Naive B cell (primary cell): Measurements from ENCODE around the gene DGAT2. TPM values are rescaled to one million over a fixed set of nuclear protein-coding genes. Genes with fewer than 3 reads are reported as not detected.

Source experiments
- ATAC-seq, 2 donors: fragments of 150-1000 bp; cut with Tn5 transposase; 2 replicates each; pipeline ENCODE4 v1.10.0; 2021; ENCODE audit warnings: low read depth in 2 of 2, mild to moderate bottlenecking in 2 of 2, moderate library complexity in 2 of 2
- DNase-seq: peaks from one replicate; pipeline ENCODE4 v3.0.0; 2022
- H3K27ac Mint-ChIP-seq, 6 donors: one replicate each; pipeline ENCODE4 v1.8.0; 2020 to 2022; ENCODE audit warnings: mild to moderate bottlenecking in 6 of 6, mixed read lengths in 6 of 6, moderate library complexity in 5 of 6, inconsistent platforms in 2 of 6
- H3K27me3 Mint-ChIP-seq, 3 donors: one replicate each; pipeline ENCODE4 v1.8.0; 2021 to 2022; ENCODE audit warnings: mixed read lengths in 3 of 3, mild to moderate bottlenecking in 1 of 3
- H3K36me3 Mint-ChIP-seq, 2 donors: one replicate each; pipeline ENCODE4 v1.8.0; 2020 to 2022; ENCODE audit warnings: mixed read lengths in 2 of 2, inconsistent platforms in 1 of 2, mild to moderate bottlenecking in 1 of 2
- H3K4me1 Mint-ChIP-seq, 3 donors: one replicate each; pipeline ENCODE4 v1.8.0; 2020 to 2022; ENCODE audit warnings: mixed read lengths in 3 of 3, inconsistent platforms in 1 of 3, mild to moderate bottlenecking in 1 of 3, moderate library complexity in 1 of 3
- H3K4me3 Mint-ChIP-seq, 8 donors: one replicate each; pipeline ENCODE4 v1.8.0; 2020 to 2022; ENCODE audit warnings: mild to moderate bottlenecking in 8 of 8, mixed read lengths in 8 of 8, moderate library complexity in 8 of 8, inconsistent platforms in 2 of 8
- H3K9me3 Mint-ChIP-seq, 7 donors: one replicate each; pipeline ENCODE4 v1.8.0; 2020 to 2022; ENCODE audit warnings: mixed read lengths in 7 of 7, mild to moderate bottlenecking in 5 of 7, inconsistent platforms in 2 of 7, moderate library complexity in 1 of 7
- polyA plus RNA-seq, 6 donors: library from polyadenylated mRNA; unstranded; fragments of 300-500 nt; fragmentation: Illumina TruSeq; gene quantifications; one replicate each; pipeline ENCODE4 v1.2.3, GENCODE V29; 2021; ENCODE audit warnings: low read depth in 6 of 6

Gene DGAT2
- polyA plus RNA-seq, 6 donors from 2014 or later: 3.1 to 14.6 (median 7.6) TPM

- DNase-seq (no peak), ATAC-seq (peak in 1 of 2 donors; percentile 36)
- Mint-ChIP-seq H3K36me3 (peaks cover 0 to 5% of the 10 kb centered on the region in 2 donors), H3K4me1 (peaks cover 71 to 95% (median 95%) of the 10 kb centered on the region in 3 donors), H3K27me3 (no peaks in the 10 kb centered on the region), H3K27ac (peak overlapping the region; percentile 43 to 74 (median 61)), H3K4me3 (peak overlapping the region in 6 of 8 donors; percentile 6 to 69 (median 58)), H3K9me3 (no peaks in the 10 kb centered on the region)
Measured at GRCh38 chr11:75834728-75835127, 66.2 kb downstream of the DGAT2 start.

DNA sequence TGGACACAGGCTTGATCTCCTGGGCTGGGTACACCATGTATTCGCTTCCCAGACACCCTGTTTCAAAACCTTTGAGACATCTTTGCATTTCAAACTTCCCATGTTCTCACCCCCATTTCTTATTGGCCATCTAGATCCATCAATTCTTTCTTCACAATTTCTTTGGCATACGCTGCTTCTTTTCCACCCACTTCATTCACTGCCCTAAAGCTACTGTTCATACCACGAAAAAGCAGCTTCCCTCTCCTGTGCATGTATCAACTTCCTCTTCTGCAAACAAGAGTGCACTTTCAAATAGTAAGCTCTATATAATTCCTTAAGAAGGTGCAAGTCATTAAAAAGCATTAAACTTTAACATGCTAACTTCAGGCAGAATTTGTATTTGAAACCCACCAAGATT lies 67.8 kb downstream of the DGAT2 start:
- H3K27me3 Mint-ChIP-seq: no peaks in the 10 kb centered on the region
- ATAC-seq: peak; percentile 70 to 74
- DNase-seq: no peak
- H3K4me1 Mint-ChIP-seq: peaks cover 74 to 92% (median 89%) of the 10 kb centered on the region in 3 donors
- H3K4me3 Mint-ChIP-seq: peak overlapping the region in 7 of 8 donors; percentile 5 to 76 (median 51)
- H3K27ac Mint-ChIP-seq: peak overlapping the region; percentile 7 to 95 (median 51)
- no peaks in the 10 kb centered on the region for H3K9me3 Mint-ChIP-seq
- peaks cover 0 to 5% of the 10 kb centered on the region in 2 donors for H3K36me3 Mint-ChIP-seq

DNA sequence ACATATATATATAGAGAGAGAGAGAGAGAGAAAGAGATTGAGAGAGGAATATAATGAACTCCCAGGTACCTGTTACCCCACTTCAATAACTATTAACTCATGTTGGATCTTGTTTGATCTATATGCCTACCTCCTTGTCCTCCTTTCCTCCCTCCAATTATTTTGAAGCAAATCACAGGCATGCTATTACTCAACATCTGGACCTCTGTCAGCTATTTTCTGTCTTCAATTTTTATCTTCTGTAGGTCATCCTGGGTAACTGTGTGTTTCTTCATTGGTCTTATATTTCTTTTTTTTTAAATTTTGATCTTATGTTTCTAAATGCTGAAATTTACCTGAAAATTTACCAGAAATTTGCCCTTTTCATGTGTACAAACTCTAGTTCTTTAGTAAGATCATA lies 71.3 kb downstream of the DGAT2 start:
- no peaks in the 10 kb centered on the region for H3K9me3 Mint-ChIP-seq
- DNase-seq (no peak), ATAC-seq (no peak)
- peak overlapping the region; percentile 4 to 93 (median 85) for H3K27ac Mint-ChIP-seq
- peak overlapping the region in 3 of 8 donors; percentile 6 to 18 (median 9) for H3K4me3 Mint-ChIP-seq
- no peaks in the 10 kb centered on the region for H3K27me3 Mint-ChIP-seq
- H3K36me3 Mint-ChIP-seq: peaks cover 0 to 10% of the 10 kb centered on the region in 2 donors
- H3K4me1 Mint-ChIP-seq: peaks cover 65 to 90% (median 86%) of the 10 kb centered on the region in 3 donors

DNA sequence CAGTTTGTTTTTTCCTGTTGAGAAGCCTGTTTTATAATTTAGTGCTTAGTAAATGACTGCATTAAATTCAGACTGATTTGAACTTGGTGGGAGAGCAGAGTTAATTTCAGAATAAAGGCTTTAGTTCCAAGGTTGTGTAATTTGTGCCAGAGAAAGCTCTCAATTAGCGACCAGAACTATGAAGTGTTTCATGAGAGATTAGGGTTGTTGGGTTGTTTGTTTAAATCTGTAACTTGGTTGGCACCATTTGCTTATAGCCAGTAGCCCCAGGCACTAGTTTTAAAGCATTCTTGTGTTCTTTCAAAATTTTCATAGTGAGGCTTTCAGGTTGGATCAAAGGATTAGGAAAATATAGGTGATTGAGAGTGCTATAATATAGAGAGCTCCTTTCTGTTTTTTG lies 71.9 kb downstream of the DGAT2 start:
- H3K36me3 Mint-ChIP-seq: peaks cover 0 to 16% of the 10 kb centered on the region in 2 donors
- H3K27me3 Mint-ChIP-seq: no peaks in the 10 kb centered on the region
- H3K4me3 Mint-ChIP-seq: peak overlapping the region in 2 of 8 donors; percentile 6 to 25
- ATAC-seq: no peak
- H3K9me3 Mint-ChIP-seq: peaks cover 0 to 2% (median 0%) of the 10 kb centered on the region in 7 donors
- H3K4me1 Mint-ChIP-seq: peaks cover 66 to 92% (median 87%) of the 10 kb centered on the region in 3 donors
- H3K27ac Mint-ChIP-seq: peak overlapping the region; percentile 4 to 93 (median 85)
- no peak for DNase-seq

DNA sequence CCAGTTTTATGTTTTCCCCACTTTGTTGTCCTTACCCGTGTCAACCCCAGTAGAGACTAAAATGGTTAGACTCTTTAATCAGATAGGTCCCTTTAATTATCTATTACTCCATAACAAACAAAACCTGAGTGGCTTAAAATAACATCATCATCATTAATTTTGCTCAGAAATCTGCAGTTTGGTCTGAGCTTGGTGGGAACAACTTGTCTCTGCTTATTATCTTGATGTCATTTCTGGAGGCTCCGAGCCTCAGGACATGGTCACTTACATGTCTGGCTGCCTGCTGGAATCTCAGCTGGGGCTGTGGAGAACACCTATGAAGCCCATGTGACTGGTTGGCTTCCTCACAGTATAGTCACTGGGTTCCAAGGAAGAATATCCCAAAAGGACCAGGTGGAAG lies 73.2 kb downstream of the DGAT2 start:
- Mint-ChIP-seq H3K36me3 (peaks cover 0 to 24% of the 10 kb centered on the region in 2 donors), H3K27me3 (no peaks in the 10 kb centered on the region), H3K4me3 (no peak overlapping the region), H3K4me1 (peaks cover 63 to 92% (median 88%) of the 10 kb centered on the region in 3 donors), H3K9me3 (peaks cover 0 to 2% (median 0%) of the 10 kb centered on the region in 7 donors), H3K27ac (peak overlapping the region in 2 of 6 donors; percentile 60 to 66)
- ATAC-seq (no peak), DNase-seq (no peak)

- H3K27ac Mint-ChIP-seq: peak overlapping the region in 2 of 6 donors; percentile 47 to 60
- no peak for DNase-seq
Measured at GRCh38 chr11:75845324-75845723, 76.7 kb downstream of the DGAT2 start.

GRCh38 chr11:75849894-75850293 lies 81.3 kb downstream of the DGAT2 start:
- H3K4me1 Mint-ChIP-seq: peaks cover 44 to 64% (median 44%) of the 10 kb centered on the region in 3 donors
- H3K27me3 Mint-ChIP-seq: no peaks in the 10 kb centered on the region
- peak overlapping the region in 3 of 6 donors; percentile 54 to 94 (median 74) for H3K27ac Mint-ChIP-seq
- ATAC-seq: no peak
- H3K4me3 Mint-ChIP-seq: peak overlapping the region in 5 of 8 donors; percentile 0 to 66 (median 18)
- H3K36me3 Mint-ChIP-seq: peaks cover 0 to 19% of the 10 kb centered on the region in 2 donors
- no peak for DNase-seq
- peaks cover 0 to 3% (median 0%) of the 10 kb centered on the region in 7 donors for H3K9me3 Mint-ChIP-seq

More at GRCh38 chr11:75845324-75845723, 76.7 kb downstream of the DGAT2 start:
- Mint-ChIP-seq H3K4me3 (peak overlapping the region in 1 of 8 donors; percentile 16), H3K36me3 (peaks cover 0 to 18% of the 10 kb centered on the region in 2 donors), H3K27me3 (no peaks in the 10 kb centered on the region), H3K4me1 (peaks cover 48 to 91% (median 64%) of the 10 kb centered on the region in 3 donors), H3K9me3 (peaks cover 0 to 3% (median 0%) of the 10 kb centered on the region in 7 donors)
- peak in 1 of 2 donors; percentile 46 for ATAC-seq

DNA sequence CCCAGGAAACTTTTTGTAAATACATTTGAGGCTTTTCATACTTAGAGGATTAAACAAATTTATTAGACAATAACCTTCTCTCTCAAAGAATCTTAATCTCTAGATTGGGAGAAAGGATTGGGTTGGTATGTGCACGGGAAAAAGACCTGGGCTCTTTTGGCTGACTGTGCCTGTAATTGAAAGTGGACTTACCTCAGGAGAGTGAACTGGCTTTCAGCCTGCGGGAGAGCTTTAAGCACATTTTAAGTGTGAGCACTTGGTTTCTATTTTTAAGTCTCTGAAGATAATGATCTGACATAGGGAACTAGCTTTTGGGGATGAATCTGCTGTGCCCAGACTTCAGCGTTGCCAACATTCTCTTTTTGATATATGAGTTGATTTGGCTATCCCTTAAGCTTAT lies 82.2 kb downstream of the DGAT2 start:
- peaks cover 39 to 63% (median 43%) of the 10 kb centered on the region in 3 donors for H3K4me1 Mint-ChIP-seq
- H3K27ac Mint-ChIP-seq: peak overlapping the region; percentile 39 to 74 (median 53)
- H3K36me3 Mint-ChIP-seq: peaks cover 0 to 12% of the 10 kb centered on the region in 2 donors
- ATAC-seq (no peak), DNase-seq (no peak)
- H3K9me3 Mint-ChIP-seq: peaks cover 0 to 1% (median 0%) of the 10 kb centered on the region in 7 donors
- H3K4me3 Mint-ChIP-seq: peak overlapping the region in 4 of 8 donors; percentile 3 to 37 (median 28)
- H3K27me3 Mint-ChIP-seq: no peaks in the 10 kb centered on the region

Other genes starting within 250 kb of the DGAT2 start
- 1 to 10 TPM in 4 of 6 donors, under 1 TPM in 1, not detected in 1; 0.62 to 8.2 (median 2.2) TPM for gene GDPD5, start 242.8 kb upstream of the DGAT2 start, polyA plus RNA-seq
- gene SERPINH1, start 206.5 kb upstream of the DGAT2 start, polyA plus RNA-seq: 1 to 10 TPM in 2 of 6 donors, under 1 TPM in 3, not detected in 1; 0.40 to 1.4 (median 0.85) TPM
- under 1 TPM in 3 of 6 donors, not detected in 3; 0.16 to 0.32 (median 0.23) TPM for gene MAP6, start 99.7 kb upstream of the DGAT2 start, polyA plus RNA-seq
- not detected for gene MOGAT2, start 50.9 kb upstream of the DGAT2 start, polyA plus RNA-seq
- 10 to 100 TPM; 39.6 to 94.0 (median 70.8) TPM for gene UVRAG, start 46.4 kb downstream of the DGAT2 start, polyA plus RNA-seq